Upper lobe of left lung (tissue), 6 donors: ENCODE results near the gene FAM181A. TPM values are rescaled to one million over a fixed set of nuclear protein-coding genes. Genes with fewer than 3 reads are reported as not detected.
A peak's percentile ranks its signal among the peaks of the same experiment; 100 is the strongest.

Experiments used
- ATAC-seq, 2 donors: fragments of 200-7000 bp; cut with Tn5 transposase; one replicate each; pipeline ENCODE4 v1.9.1; 2022; ENCODE audit warnings: mild to moderate bottlenecking in 2 of 2, moderate library complexity in 2 of 2; ENCODE audit not compliant: low FRiP score in 2 of 2
- DNase-seq, 2 donors: peaks; one replicate each; pipeline ENCODE4 v3.0.0-alpha.2; 2019 to 2020
- H3K27ac ChIP-seq, 4 donors: fragments of 200-600 bp; sonication (generic); one replicate each; pipeline ENCODE4 v1.5.1; 2016 to 2019
- H3K27me3 ChIP-seq, 4 donors: fragments of 200-600 bp; sonication (generic); one replicate each; pipeline ENCODE4 v1.5.1; 2017 to 2019
- H3K36me3 ChIP-seq, 4 donors: fragments of 200-600 bp; sonication (generic); one replicate each; pipeline ENCODE4 v1.5.1; 2016 to 2019
- H3K4me1 ChIP-seq, 4 donors: fragments of 200-600 bp; sonication (generic); one replicate each; pipeline ENCODE4 v1.5.1; 2018 to 2019
- H3K4me3 ChIP-seq, 4 donors: fragments of 200-600 bp; sonication (generic); one replicate each; pipeline ENCODE4 v1.5.1; 2017 to 2019; ENCODE audit warnings: mild to moderate bottlenecking in 2 of 4, moderate library complexity in 1 of 4
- H3K9me3 ChIP-seq, 4 donors: fragments of 200-600 bp; sonication (generic); one replicate each; pipeline ENCODE4 v1.5.1; 2018 to 2019
- CTCF ChIP-seq, 6 experiments: fragments of 450-650 bp in 4 of 6; fragments of 200-600 bp in 2 of 6; sonication (generic) in 2 of 6; IDR thresholded peaks; one replicate each; pipeline ENCODE4 v1.5.1; 2016 to 2019; ENCODE audit warnings: antibody characterized with exemption in 6 of 6
- EP300 ChIP-seq, 4 donors: sonication (generic); formaldehyde crosslinking; IDR thresholded peaks; one replicate each; pipeline ENCODE4 v1.5.1; 2017; ENCODE audit warnings: antibody characterized with exemption in 4 of 4, control low read depth in 2 of 4
- POLR2A ChIP-seq, 4 donors: fragments of 450-650 bp; IDR thresholded peaks; one replicate each; pipeline ENCODE4 v1.5.1; 2016 to 2017; ENCODE audit warnings: antibody characterized with exemption in 4 of 4, mild to moderate bottlenecking in 2 of 4
- POLR2AphosphoS5 ChIP-seq, 2 donors: sonication (generic); formaldehyde crosslinking; IDR thresholded peaks; one replicate each; pipeline ENCODE4 v1.5.1; 2017; ENCODE audit warnings: antibody characterized with exemption in 2 of 2
- WGBS, 2 donors: methylation state at CpG; one replicate each; pipeline ENCODE4 v1.1.5; 2017 to 2018; 5-methylcytosine and 5-hydroxymethylcytosine counted together
- total RNA-seq, 6 donors: library from RNA; depleted of rRNA in 4 of 6; stranded (reverse); fragments of >200 nt in 4 of 6; gene quantifications; one replicate each; pipeline versions ENCODE4 v1.1.0 to v1.2.1, GENCODE V29; 2016 to 2021
- donor health status: DM: no; HTN: no; CAD: no; lungs with moderate emphysema.
- donor health status: DM: no; HTN: yes; CAD: no; lungs with severe emphysema.

Gene FAM181A
- total RNA-seq, 6 donors from 2014 or later: 1.6 to 13.4 (median 1.9) TPM; not detected in 2

GRCh38 chr14:93962701-93963601, 35.8 kb downstream of the FAM181A start:
- Histone ChIP-seq H3K27me3 (no peaks in the 10 kb centered on the region), H3K27ac (peak overlapping the region; percentile 5 to 54 (median 22))
- 58 to 66% methylated on average over 11 to 16 of the region's 16 CpGs for whole genome bisulfite sequencing, 2 donors

GRCh38 chr14:93963692-93964091, 36.5 kb downstream of the FAM181A start:
- Histone ChIP-seq H3K4me1 (peaks cover 0 to 30% (median 14%) of the 10 kb centered on the region in 4 donors), H3K36me3 (no peaks in the 10 kb centered on the region), H3K27me3 (no peaks in the 10 kb centered on the region), H3K9me3 (no peaks in the 10 kb centered on the region), H3K27ac (peak overlapping the region in 1 of 4 donors; percentile 4), H3K4me3 (no peak overlapping the region)
- no peak for ATAC-seq
- no peak for TF ChIP-seq POLR2A (IDR thresholded peaks at IDR 0.05)
- no peak for TF ChIP-seq CTCF (IDR thresholded peaks at IDR 0.05)
- TF ChIP-seq EP300 (IDR thresholded peaks at IDR 0.05): no peak
- TF ChIP-seq POLR2AphosphoS5 (IDR thresholded peaks at IDR 0.05): no peak
- no peak for DNase-seq
- WGBS, 2 donors: 73 to 81% methylated on average over 4 of the region's 4 CpGs

More at GRCh38 chr14:93962701-93963601, 35.8 kb downstream of the FAM181A start:
- H3K36me3 ChIP-seq: no peaks in the 10 kb centered on the region
- no peaks in the 10 kb centered on the region for H3K9me3 ChIP-seq
- no peak for TF ChIP-seq CTCF (IDR thresholded peaks at IDR 0.05)
- peak in 1 of 2 donors; percentile 4 for TF ChIP-seq POLR2AphosphoS5 (IDR thresholded peaks at IDR 0.05)
- DNase-seq (peak in 1 of 2 donors; percentile 52), ATAC-seq (peak; percentile 49 to 58)
- peaks cover 0 to 30% (median 16%) of the 10 kb centered on the region in 4 donors for H3K4me1 ChIP-seq
- H3K4me3 ChIP-seq: no peak overlapping the region

GRCh38 chr14:93964281-93964680, 37.1 kb downstream of the FAM181A start:
- Histone ChIP-seq H3K9me3 (no peaks in the 10 kb centered on the region), H3K4me3 (no peak overlapping the region), H3K27me3 (no peaks in the 10 kb centered on the region), H3K4me1 (peaks cover 0 to 27% (median 8%) of the 10 kb centered on the region in 4 donors), H3K36me3 (no peaks in the 10 kb centered on the region), H3K27ac (peak overlapping the region in 2 of 4 donors; percentile 4 to 22)
- WGBS, 2 donors: 87 to 92% methylated on average over 6 to 10 of the region's 10 CpGs
- DNase-seq (no peak), ATAC-seq (no peak)
- no peak for TF ChIP-seq EP300 (IDR thresholded peaks at IDR 0.05)
- no peak for TF ChIP-seq CTCF (IDR thresholded peaks at IDR 0.05)
- TF ChIP-seq POLR2A (IDR thresholded peaks at IDR 0.05): no peak
- TF ChIP-seq POLR2AphosphoS5 (IDR thresholded peaks at IDR 0.05): no peak

DNA sequence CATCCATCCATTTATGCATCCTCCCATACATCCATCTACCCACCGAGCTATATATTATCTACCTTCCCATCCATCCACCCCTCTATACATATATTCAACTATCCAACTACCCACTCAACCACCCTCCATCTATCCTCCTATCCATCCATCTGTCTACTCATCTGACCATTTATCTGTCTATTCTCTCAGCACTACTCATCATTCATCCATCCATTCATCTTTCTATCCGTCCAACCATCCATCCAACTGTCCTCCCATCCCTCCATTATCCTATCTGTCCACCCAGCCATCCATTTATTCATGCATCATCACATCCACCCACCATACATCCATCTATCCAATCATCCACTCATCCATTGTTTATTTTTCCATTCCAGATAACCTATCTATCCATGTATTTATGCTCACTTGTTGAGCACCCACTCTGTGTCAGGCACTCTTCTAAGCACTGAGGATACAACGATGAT, 37.7 kb downstream of the FAM181A start:
- Histone ChIP-seq H3K4me1 (peaks cover 0 to 21% (median 4%) of the 10 kb centered on the region in 4 donors), H3K4me3 (no peak overlapping the region), H3K9me3 (no peaks in the 10 kb centered on the region), H3K27me3 (no peaks in the 10 kb centered on the region), H3K27ac (no peak overlapping the region), H3K36me3 (no peaks in the 10 kb centered on the region)
- TF ChIP-seq CTCF (IDR thresholded peaks at IDR 0.05) (no peak), EP300 (IDR thresholded peaks at IDR 0.05) (no peak), POLR2AphosphoS5 (IDR thresholded peaks at IDR 0.05) (no peak), POLR2A (IDR thresholded peaks at IDR 0.05) (no peak)
- DNase-seq (no peak), ATAC-seq (no peak)
- WGBS, 2 donors: 93 to 94% methylated on average over 3 of the region's 3 CpGs
